Left ventricle myocardium superior (tissue), 1 donor: Measurements from ENCODE around the gene IL16. TPM values are rescaled to one million over a fixed set of nuclear protein-coding genes. Genes with fewer than 3 reads are reported as not detected.

Source experiments
- ATAC-seq: fragments of 200-7000 bp; cut with Tn5 transposase; one replicate; pipeline ENCODE4 v1.9.1; 2020; ENCODE audit warnings: mild to moderate bottlenecking, moderate library complexity
- DNase-seq: peaks from one replicate; pipeline ENCODE4 v3.0.0-alpha.2; 2020
- intact Hi-C: fragments of 100-400 bp; cut with micrococcal nuclease; formaldehyde crosslinking; loops from one replicate; pipeline ENCODE4 v1.11.0; 2022
- total RNA-seq: library from RNA; stranded (reverse); fragmentation: NEBNext Ultra II Directional; extraction: Animal tissue kit (Norgen Biotek cat#: 25700); gene quantifications from one replicate; pipeline ENCODE4 v1.2.1, GENCODE V29; 2021
- donor health status: DM: no; HTN: yes; CAD: no; lungs with severe emphysema.

The IL16 gene
- total RNA-seq, 1 donor from 2014 or later, result 5.5 TPM

GRCh38 chr15:81265944-81266775 is 69.5 kb downstream of the IL16 start:
- peak; percentile 94 for ATAC-seq
- intact Hi-C loops, result loop anchor here (5.0 kb wide), 2 partner anchors 109 to 159 kb away; no protein-coding TSS in a partner anchor
- peak; percentile 81 for DNase-seq

DNA sequence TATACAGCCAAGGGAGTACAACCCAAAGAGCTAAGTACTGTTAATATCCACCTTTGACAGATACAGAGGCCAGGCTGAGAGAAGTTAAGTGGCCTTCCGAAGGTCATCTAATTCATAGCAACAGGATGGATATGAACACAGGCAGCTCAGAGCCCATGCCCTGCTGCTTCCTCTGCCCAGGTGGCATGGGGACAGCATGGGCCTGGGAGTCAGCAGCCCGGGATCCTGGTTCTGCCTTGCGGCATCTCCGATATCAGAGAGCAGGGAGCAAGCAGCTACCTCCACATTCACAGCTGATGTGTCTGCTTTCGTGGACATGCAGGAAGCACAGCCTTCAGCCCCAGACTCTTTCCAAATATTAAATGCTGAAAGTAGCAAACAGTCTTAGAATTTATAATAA is 71.7 kb downstream of the IL16 start:
- no peak for DNase-seq
- intact Hi-C loops, result loop anchor here (5.0 kb wide), 2 partner anchors 111 to 161 kb away; no protein-coding TSS in a partner anchor
- no peak for ATAC-seq

GRCh38 chr15:81268881-81269601 is 72.4 kb downstream of the IL16 start:
- ATAC-seq, result no peak
- no peak for DNase-seq
- intact Hi-C loops, result loop anchor here (5.0 kb wide), 2 partner anchors 112 to 162 kb away; no protein-coding TSS in a partner anchor

- no peak for DNase-seq
- no peak for ATAC-seq
- intact Hi-C loops, result no loop called here
Observed at GRCh38 chr15:81270188-81270587, 73.5 kb downstream of the IL16 start.

DNA sequence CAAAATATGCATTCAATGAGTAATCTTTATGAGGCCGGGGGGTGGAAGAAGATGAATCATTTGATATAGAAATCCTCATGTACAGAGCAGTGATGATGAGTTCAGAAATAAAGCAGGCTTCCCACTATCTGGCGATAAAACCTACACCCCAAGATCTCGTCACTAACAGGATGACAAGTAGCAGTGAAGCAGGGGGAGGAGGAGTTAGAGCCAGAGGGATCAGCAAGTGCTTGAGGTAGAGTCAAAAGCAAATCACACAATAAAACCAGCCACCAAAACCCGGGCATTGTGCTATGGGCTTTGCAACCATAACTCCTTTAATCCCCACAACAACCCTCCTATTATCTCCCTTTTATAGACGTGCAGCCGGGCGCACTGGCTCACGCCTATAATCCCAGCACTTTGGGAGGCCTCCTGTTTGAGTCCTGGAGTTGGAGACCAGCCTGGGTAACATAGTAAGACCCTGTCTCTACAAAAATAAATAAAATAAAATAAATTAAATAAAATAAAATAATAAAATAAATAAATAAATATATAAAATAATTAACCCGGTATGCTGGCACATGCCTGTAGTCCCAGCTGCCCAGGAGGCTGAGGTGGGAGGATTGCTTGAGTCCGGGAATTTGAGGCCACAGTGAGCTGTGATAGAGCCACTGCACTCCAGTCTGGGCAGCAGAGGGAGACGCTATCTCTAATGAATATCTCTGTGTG is 74.3 kb downstream of the IL16 start:
- ATAC-seq (no peak), DNase-seq (no peak)
- intact Hi-C loops, result no loop called here

GRCh38 chr15:81271761-81272644 is 75.3 kb downstream of the IL16 start:
- DNase-seq, result no peak
- ATAC-seq, result no peak
- intact Hi-C loops, result no loop called here

- intact Hi-C loops, result no loop called here
- ATAC-seq, result no peak
- DNase-seq, result no peak
Observed at GRCh38 chr15:81273200-81273599, 76.5 kb downstream of the IL16 start.

GRCh38 chr15:81273855-81274254 is 77.2 kb downstream of the IL16 start:
- intact Hi-C loops, result loop anchor here (2.0 kb wide), 1 partner anchor 127 kb away; no protein-coding TSS in a partner anchor
- no peak for ATAC-seq

DNA sequence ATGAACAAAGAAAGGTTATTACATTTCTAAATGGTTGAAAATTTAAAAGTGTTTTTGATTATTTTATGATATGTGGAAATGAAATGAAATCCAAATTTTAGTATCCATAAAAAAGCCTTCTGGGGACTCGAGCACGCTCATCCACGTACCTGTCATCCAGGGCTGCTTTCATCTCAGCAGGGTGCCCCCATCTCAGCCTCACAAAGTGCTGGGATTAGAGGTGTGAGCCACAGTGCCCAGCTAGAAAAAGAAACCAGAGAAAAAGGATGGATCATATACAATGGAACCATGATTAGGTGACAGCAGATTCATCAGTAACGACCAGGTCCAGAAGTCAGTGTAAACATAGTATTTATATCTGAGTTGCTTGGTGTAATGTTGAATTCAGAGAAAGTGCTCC is 77.6 kb downstream of the IL16 start:
- DNase-seq (no peak), ATAC-seq (no peak)
- intact Hi-C loops, result loop anchor here (2.0 kb wide), 1 partner anchor 127 kb away; no protein-coding TSS in a partner anchor

More at GRCh38 chr15:81273855-81274254, 77.2 kb downstream of the IL16 start:
- no peak for DNase-seq

DNA sequence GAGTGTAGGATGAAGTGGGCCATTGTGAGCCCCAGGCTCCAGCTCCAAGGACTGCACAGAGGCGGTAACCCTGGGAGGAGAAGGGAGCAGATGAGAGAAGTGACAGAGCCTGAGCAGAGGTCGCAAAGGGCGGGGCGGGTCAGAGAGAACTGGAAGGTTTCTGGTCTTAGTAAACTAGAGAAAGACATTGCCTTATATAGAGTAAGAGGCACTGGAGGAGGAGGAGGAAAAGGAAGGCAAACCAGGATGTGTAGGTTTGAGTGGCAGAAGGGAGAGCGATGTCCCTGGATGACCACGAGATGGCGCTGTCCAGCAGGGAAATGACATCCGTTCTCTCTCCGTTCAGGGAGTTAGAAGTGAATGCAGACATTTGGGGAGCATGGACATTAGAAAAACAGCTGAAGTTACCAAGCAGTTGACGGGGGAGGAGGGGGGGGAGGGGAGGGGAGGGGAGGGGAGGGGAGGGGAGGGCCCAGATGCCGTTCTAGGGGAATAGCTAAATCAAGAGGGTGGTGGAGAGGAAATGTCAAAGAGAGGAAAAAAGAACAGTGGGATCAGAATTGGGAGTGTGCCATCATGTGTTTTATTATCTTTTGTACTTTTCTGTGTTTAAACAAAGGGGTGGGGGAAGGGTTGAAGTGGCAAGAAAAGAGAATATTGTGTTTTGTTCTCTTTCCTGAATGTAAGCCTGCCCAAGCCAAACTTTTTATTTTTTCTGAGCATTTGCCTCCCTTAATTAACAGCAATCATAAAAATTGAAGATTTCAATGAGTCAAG is 78.4 kb downstream of the IL16 start:
- DNase-seq (peak; percentile 66), ATAC-seq (peak; percentile 88)
- intact Hi-C loops, result loop anchor here (2.0 kb wide), 1 partner anchor 126 kb away; no protein-coding TSS in a partner anchor

- ATAC-seq, result peak; percentile 81
- intact Hi-C loops, result loop anchor here (2.0 kb wide), 1 partner anchor 125 kb away; no protein-coding TSS in a partner anchor
- DNase-seq, result no peak
Observed at GRCh38 chr15:81275711-81276392, 79.2 kb downstream of the IL16 start.

- ATAC-seq, result no peak
- no peak for DNase-seq
- intact Hi-C loops, result no loop called here
Observed at GRCh38 chr15:81276967-81277366, 80.3 kb downstream of the IL16 start.

- intact Hi-C loops, result no loop called here
- ATAC-seq (no peak), DNase-seq (no peak)
Observed at GRCh38 chr15:81277851-81278250, 81.2 kb downstream of the IL16 start.

- intact Hi-C loops, result no loop called here
- DNase-seq (no peak), ATAC-seq (no peak)
Observed at GRCh38 chr15:81278306-81279029, 81.8 kb downstream of the IL16 start.

- intact Hi-C loops, result no loop called here
- ATAC-seq, result no peak
- DNase-seq, result no peak
Observed at GRCh38 chr15:81279621-81280485, 83.2 kb downstream of the IL16 start.
